Pancreas (tissue), 10 donors: Measurements from ENCODE around the gene SMIM24. TPM values are rescaled to one million over a fixed set of nuclear protein-coding genes. Genes with fewer than 3 reads are reported as not detected.

Experiments used
- ATAC-seq, 4 donors: fragments of 200-7000 bp; cut with Tn5 transposase; one replicate each; pipeline versions ENCODE4 v1.8.0 to v1.9.1; 2020; ENCODE audit warnings: mild to moderate bottlenecking in 4 of 4, moderate library complexity in 4 of 4
- DNase-seq, 6 donors: peaks; one replicate each; pipeline ENCODE4 v3.0.0-alpha.2; 2020
- FAIRE-seq: peaks from 2 replicates; lab custom pipeline; 2012; peaks lifted over from hg19 to GRCh38; lab: Jason Lieb, UNC
- H3K27ac ChIP-seq, 4 donors: fragments of 200-600 bp; sonication (generic); 1 replicate in 3 of 4; 2 replicates in 1 of 4; pipeline versions ENCODE4 v1.5.0 to v1.8.0; 2020
- H3K27me3 ChIP-seq, 4 donors: fragments of 200-600 bp; one replicate each; pipeline ENCODE4 v1.8.0; 2021
- H3K36me3 ChIP-seq, 3 donors: fragments of 200-600 bp; sonication (generic) in 1 of 3; one replicate each; pipeline versions ENCODE4 v1.5.0 to v1.8.0; 2020 to 2021
- H3K4me1 ChIP-seq, 3 donors: fragments of 200-600 bp; one replicate each; pipeline ENCODE4 v1.8.0; 2021
- H3K4me3 ChIP-seq, 4 donors: fragments of 200-600 bp; sonication (generic) in 2 of 4; one replicate each; pipeline versions ENCODE4 v1.5.0 to v1.8.0; 2020 to 2021
- H3K9me3 ChIP-seq, 4 donors: fragments of 200-600 bp; one replicate each; pipeline ENCODE4 v1.8.0; 2021
- CTCF ChIP-seq, 4 donors: fragments of 200-600 bp; sonication (generic) in 3 of 4; IDR thresholded peaks; one replicate each; pipeline versions ENCODE4 v1.5.0 to v1.8.0; 2021; ENCODE audit warnings: antibody characterized with exemption in 4 of 4
- WGBS, 2 donors: extraction: QIAGEN DNeasy Blood & Tissue Kit; methylation state at CpG; one replicate each; pipeline ENCODE4 v1.1.7; 2013; 5-methylcytosine and 5-hydroxymethylcytosine counted together
- intact Hi-C, 3 donors: fragments of 100-400 bp; cut with DNase I; formaldehyde crosslinking; loops; one replicate each; pipeline versions ENCODE4 v1.11.1 to v1.14.2; 2022
- polyA plus RNA-seq, 2 donors: library from polyadenylated mRNA; stranded (reverse); fragments of 200-250 nt; gene quantifications; one replicate each; pipeline ENCODE4 v1.2.3, GENCODE V29; 2013
- total RNA-seq, 6 donors: library from RNA; stranded (reverse); fragmentation: NEBNext Ultra II Directional in 4 of 6; extraction: Animal tissue kit (Norgen Biotek cat#: 25700) in 4 of 6; gene quantifications; one replicate each; pipeline versions ENCODE4 v1.2.1 to v1.2.4, GENCODE V29; 2021 to 2023
- donor health status: healthy with polysubstance abuse.
- donor health status: DM: no; HTN: no; CAD: no; lungs with moderate emphysema.
- donor health status: DM: no; HTN: no; CAD: no.
- donor health status: control.
- donor health status: control.
- donor health status: Bipolar disorder and iron deficiency.
- donor health status: DM: yes; HTN: yes; CAD: no.
- donor health status: DM: no; HTN: no; CAD: no.
- donor health status: DM: no; HTN: no; CAD: no.
- donor health status: DM: yes; HTN: yes; CAD: no.

The SMIM24 gene
- total and polyA plus RNA-seq, 8 donors: 1.2 to 143 (median 4.4) TPM

- Histone ChIP-seq H3K9me3 (no peaks in the 10 kb centered on the region), H3K36me3 (peaks cover 3 to 36% (median 15%) of the 10 kb centered on the region in 3 donors), H3K27me3 (no peaks in the 10 kb centered on the region), H3K4me1 (no peaks in the 10 kb centered on the region), H3K4me3 (no peak overlapping the region), H3K27ac (no peak overlapping the region)
- intact Hi-C loops: no loop called here
- DNase-seq: peak in 2 of 6 donors; percentile 38 to 72
- ATAC-seq: no peak
- WGBS, 2 donors: 90 to 93% methylated on average over 27 to 28 of the region's 28 CpGs
- FAIRE-seq: no peak
- no peak for TF ChIP-seq CTCF (IDR thresholded peaks at IDR 0.05)
Observed at GRCh38 chr19:3526507-3527237, 46.3 kb upstream of the SMIM24 start.

GRCh38 chr19:3524904-3525451 lies 44.7 kb upstream of the SMIM24 start:
- peak in 2 of 6 donors; percentile 33 to 65 for DNase-seq
- intact Hi-C loops: no loop called here
- Histone ChIP-seq H3K4me3 (no peak overlapping the region), H3K36me3 (peaks cover 3 to 24% (median 9%) of the 10 kb centered on the region in 3 donors), H3K9me3 (no peaks in the 10 kb centered on the region), H3K27ac (no peak overlapping the region), H3K27me3 (no peaks in the 10 kb centered on the region), H3K4me1 (no peaks in the 10 kb centered on the region)
- ATAC-seq: no peak
- no peak for TF ChIP-seq CTCF (IDR thresholded peaks at IDR 0.05)
- no peak for FAIRE-seq
- 94 to 95% methylated on average over 20 of the region's 20 CpGs for WGBS, 2 donors

- Histone ChIP-seq H3K36me3 (peaks cover 3 to 24% (median 9%) of the 10 kb centered on the region in 3 donors), H3K27ac (no peak overlapping the region), H3K4me1 (no peaks in the 10 kb centered on the region), H3K4me3 (no peak overlapping the region), H3K9me3 (no peaks in the 10 kb centered on the region), H3K27me3 (no peaks in the 10 kb centered on the region)
- FAIRE-seq: no peak
- ATAC-seq: no peak
- TF ChIP-seq CTCF (IDR thresholded peaks at IDR 0.05): no peak
- 92 to 94% methylated on average over 33 of the region's 33 CpGs for WGBS, 2 donors
- DNase-seq: peak in 1 of 6 donors; percentile 65
- intact Hi-C loops: no loop called here
Observed at GRCh38 chr19:3524078-3524842, 43.9 kb upstream of the SMIM24 start.

GRCh38 chr19:3523361-3524077 lies 43.2 kb upstream of the SMIM24 start:
- Histone ChIP-seq H3K27me3 (no peaks in the 10 kb centered on the region), H3K27ac (no peak overlapping the region), H3K36me3 (peaks cover 3 to 24% (median 9%) of the 10 kb centered on the region in 3 donors), H3K9me3 (no peaks in the 10 kb centered on the region), H3K4me3 (no peak overlapping the region), H3K4me1 (peaks cover 0 to 5% (median under 1%) of the 10 kb centered on the region in 3 donors)
- no peak for DNase-seq
- WGBS, 2 donors: 88 to 89% methylated on average over 21 of the region's 21 CpGs
- intact Hi-C loops: no loop called here
- TF ChIP-seq CTCF (IDR thresholded peaks at IDR 0.05): no peak
- FAIRE-seq: no peak
- ATAC-seq: no peak
